ENCODE measurements around the gene IGDCC3.
A peak's percentile ranks its signal among the peaks of the same experiment; 100 is the strongest.

IGDCC3 gene

DNA sequence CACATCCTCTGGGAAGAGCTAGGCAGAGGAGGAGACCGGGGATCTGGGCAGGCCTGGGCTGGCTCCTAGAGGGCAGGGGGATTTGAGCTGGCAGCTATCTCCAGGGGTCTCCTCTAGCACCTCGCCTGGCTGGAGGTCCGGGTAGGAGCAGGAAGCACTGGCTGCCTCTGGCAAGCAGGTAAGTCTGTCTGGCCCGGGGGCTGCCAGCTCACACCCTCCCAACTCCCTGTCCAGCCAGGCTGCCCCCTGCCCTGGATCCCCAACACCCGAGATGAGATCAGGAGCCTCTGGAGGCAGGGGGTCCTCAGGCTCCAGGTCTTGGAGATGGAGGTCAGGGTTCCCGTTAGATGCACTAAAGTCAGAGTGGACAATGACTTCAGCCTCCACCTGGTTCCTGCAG lies 6.2 kb upstream of the IGDCC3 start:
- Histone ChIP-seq H4K8ac (ENCODE audit: low read depth, low read length) (no peak overlapping the region), H3K4me3 (ENCODE audit: low read depth, low read length) (no peak overlapping the region), H3K79me1 (ENCODE audit: low read length) (peaks cover 13% of the 10 kb centered on the region), H2BK5ac (ENCODE audit: low read depth, low read length, poor library complexity) (no peak overlapping the region), H2AFZ (ENCODE audit: insufficient read depth, low read length, poor library complexity) (no peak overlapping the region), H3K79me2 (ENCODE audit: control insufficient read depth, insufficient read depth, low read length, poor library complexity) (peaks cover 5% of the 10 kb centered on the region), H3K4ac (ENCODE audit: low read depth, low read length) (no peak overlapping the region), H2AK5ac (ENCODE audit: low read length) (no peak overlapping the region), H4K12ac (ENCODE audit: low read depth, low read length) (no peak overlapping the region), H3K23ac (ENCODE audit: low read length) (no peak overlapping the region), H3K27ac (ENCODE audit: low read depth, low read length) (no peak overlapping the region), H3K9me3 (ENCODE audit: insufficient read depth, low read depth, low read length) (peaks cover under 1% of the 10 kb centered on the region), H3K18ac (ENCODE audit: low read length) (no peak overlapping the region), H4K91ac (ENCODE audit: low read depth, low read length) (peak overlapping the region; percentile 27), H3K27me3 (ENCODE audit: insufficient read depth, low read length) (no peaks in the 10 kb centered on the region), H2BK120ac (ENCODE audit: insufficient read depth, low read length, poor library complexity) (peak overlapping the region; percentile 4), H3K4me1 (ENCODE audit: control insufficient read depth in 1 of 2, insufficient read depth in 2 of 2, low read length in 2 of 2) (peaks cover 19 to 27% of the 10 kb centered on the region in 2 experiments), H3K4me2 (ENCODE audit: low read length) (no peak overlapping the region), H3K9ac (ENCODE audit: low read length) (no peak overlapping the region), H3K36me3 (ENCODE audit: control insufficient read depth in 1 of 2, insufficient read depth in 2 of 2, low read length in 2 of 2) (no peaks in the 10 kb centered on the region), H2BK12ac (ENCODE audit: low read length) (peak overlapping the region; percentile 56), H3K14ac (ENCODE audit: low read length) (no peak overlapping the region)
- WGBS (ENCODE audit: extremely low coverage, insufficient coverage, insufficient read length), result no CpG with 5 or more reads among the region's 6 CpGs
- no peak for DNase-seq

DNA sequence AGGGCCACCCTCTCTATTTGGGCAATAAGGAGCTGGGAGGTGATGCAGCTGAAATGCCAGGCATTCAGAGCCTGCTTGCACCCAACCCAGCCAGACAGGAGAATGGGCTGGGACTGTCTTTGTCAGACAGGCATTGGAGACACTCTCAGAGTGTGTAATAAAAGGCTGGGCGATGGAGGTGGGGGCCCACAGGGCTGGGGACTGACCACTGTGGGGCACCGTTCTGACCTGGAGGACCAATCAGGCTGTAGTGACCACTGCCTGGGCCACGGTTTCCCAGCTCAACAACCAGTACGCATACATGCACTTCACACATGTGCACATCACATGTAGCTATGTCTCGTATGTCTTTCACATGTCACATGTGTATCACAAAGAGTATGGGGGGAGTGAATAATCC lies 5.7 kb upstream of the IGDCC3 start:
- peaks cover 15% of the 10 kb centered on the region for H3K79me1 ChIP-seq (ENCODE audit: low read length)

DNA sequence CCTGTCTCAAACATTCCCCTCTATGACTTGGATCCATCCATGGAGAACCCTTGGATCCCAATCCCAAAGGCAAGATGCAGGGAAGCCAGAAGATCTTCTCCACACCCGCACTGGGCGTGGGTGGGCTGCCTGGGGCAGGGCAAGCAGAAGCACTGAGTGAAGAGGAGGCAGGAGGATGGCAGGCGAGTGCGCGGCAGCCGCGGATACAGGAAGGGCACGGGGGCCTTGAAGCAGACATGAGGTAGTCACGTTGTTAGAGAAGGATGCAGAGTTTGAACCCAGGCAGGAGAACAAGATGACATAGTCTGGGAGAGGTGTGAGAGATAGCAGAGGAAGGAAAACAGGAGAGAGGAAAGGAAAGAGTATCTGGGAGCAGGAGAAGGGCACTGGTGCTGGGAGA lies 5.1 kb upstream of the IGDCC3 start:
- Histone ChIP-seq H4K91ac (ENCODE audit: low read depth, low read length) (peak overlapping the region; percentile 62), H2AFZ (ENCODE audit: insufficient read depth, low read length, poor library complexity) (no peak overlapping the region), H4K8ac (ENCODE audit: low read depth, low read length) (no peak overlapping the region), H2BK5ac (ENCODE audit: low read depth, low read length, poor library complexity) (peak overlapping the region; percentile 3), H4K12ac (ENCODE audit: low read depth, low read length) (no peak overlapping the region), H3K27me3 (ENCODE audit: insufficient read depth, low read length) (no peaks in the 10 kb centered on the region), H3K18ac (ENCODE audit: low read length) (no peak overlapping the region), H3K14ac (ENCODE audit: low read length) (peak overlapping the region; percentile 5), H3K79me1 (ENCODE audit: low read length) (peaks cover 19% of the 10 kb centered on the region), H3K4me3 (ENCODE audit: low read depth, low read length) (no peak overlapping the region), H3K23ac (ENCODE audit: low read length) (no peak overlapping the region), H3K4me1 (ENCODE audit: control insufficient read depth in 1 of 2, insufficient read depth in 2 of 2, low read length in 2 of 2) (peaks cover 19 to 28% of the 10 kb centered on the region in 2 experiments), H3K79me2 (ENCODE audit: control insufficient read depth, insufficient read depth, low read length, poor library complexity) (peaks cover 7% of the 10 kb centered on the region), H3K9me3 (ENCODE audit: insufficient read depth, low read depth, low read length) (no peaks in the 10 kb centered on the region), H2AK5ac (ENCODE audit: low read length) (peak overlapping the region; percentile 71), H2BK120ac (ENCODE audit: insufficient read depth, low read length, poor library complexity) (no peak overlapping the region), H3K36me3 (ENCODE audit: control insufficient read depth in 1 of 2, insufficient read depth in 2 of 2, low read length in 2 of 2) (no peaks in the 10 kb centered on the region), H3K4me2 (ENCODE audit: low read length) (no peak overlapping the region), H2BK12ac (ENCODE audit: low read length) (peak overlapping the region; percentile 44), H3K9ac (ENCODE audit: low read length) (no peak overlapping the region), H3K4ac (ENCODE audit: low read depth, low read length) (no peak overlapping the region), H3K27ac (ENCODE audit: low read depth, low read length) (no peak overlapping the region)
- DNase-seq, result no peak
- no CpG with 5 or more reads among the region's 9 CpGs for WGBS (ENCODE audit: extremely low coverage, insufficient coverage, insufficient read length)

More for the DNA sequence above, 5.7 kb upstream of the IGDCC3 start:
- Histone ChIP-seq H3K18ac (ENCODE audit: low read length) (no peak overlapping the region), H3K4me3 (ENCODE audit: low read depth, low read length) (no peak overlapping the region), H4K12ac (ENCODE audit: low read depth, low read length) (no peak overlapping the region), H3K27ac (ENCODE audit: low read depth, low read length) (no peak overlapping the region), H3K36me3 (ENCODE audit: control insufficient read depth in 1 of 2, insufficient read depth in 2 of 2, low read length in 2 of 2) (no peaks in the 10 kb centered on the region), H2BK120ac (ENCODE audit: insufficient read depth, low read length, poor library complexity) (no peak overlapping the region), H2BK5ac (ENCODE audit: low read depth, low read length, poor library complexity) (no peak overlapping the region), H3K27me3 (ENCODE audit: insufficient read depth, low read length) (no peaks in the 10 kb centered on the region), H2BK12ac (ENCODE audit: low read length) (peak overlapping the region; percentile 14), H3K79me2 (ENCODE audit: control insufficient read depth, insufficient read depth, low read length, poor library complexity) (peaks cover 5% of the 10 kb centered on the region), H3K4me1 (ENCODE audit: control insufficient read depth in 1 of 2, insufficient read depth in 2 of 2, low read length in 2 of 2) (peaks cover 19 to 28% of the 10 kb centered on the region in 2 experiments), H2AK5ac (ENCODE audit: low read length) (no peak overlapping the region), H3K23ac (ENCODE audit: low read length) (no peak overlapping the region), H3K9me3 (ENCODE audit: insufficient read depth, low read depth, low read length) (no peaks in the 10 kb centered on the region), H3K14ac (ENCODE audit: low read length) (no peak overlapping the region), H4K8ac (ENCODE audit: low read depth, low read length) (no peak overlapping the region), H3K9ac (ENCODE audit: low read length) (no peak overlapping the region), H2AFZ (ENCODE audit: insufficient read depth, low read length, poor library complexity) (no peak overlapping the region), H3K4me2 (ENCODE audit: low read length) (no peak overlapping the region), H3K4ac (ENCODE audit: low read depth, low read length) (no peak overlapping the region), H4K91ac (ENCODE audit: low read depth, low read length) (no peak overlapping the region)
- DNase-seq, result no peak
- WGBS (ENCODE audit: extremely low coverage, insufficient coverage, insufficient read length), result no CpG with 5 or more reads among the region's 5 CpGs

DNA sequence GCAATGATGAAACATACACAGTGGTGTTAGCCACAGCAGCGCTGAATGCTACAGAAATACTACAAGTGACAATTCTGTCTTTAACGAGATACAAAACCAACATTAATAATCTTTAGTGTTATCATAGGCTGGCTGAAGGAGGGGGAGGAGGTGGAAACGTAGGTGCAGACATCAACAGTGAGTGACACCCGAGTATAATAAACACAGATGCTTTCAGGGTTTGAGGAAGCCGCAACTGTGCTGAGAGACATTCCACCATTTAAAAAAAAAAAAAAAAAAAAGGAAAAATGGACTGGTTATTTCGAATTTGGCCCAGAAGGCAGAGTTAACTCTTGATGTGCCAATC lies 4.3 kb upstream of the IGDCC3 start:
- Histone ChIP-seq H3K79me1 (ENCODE audit: low read length) (peaks cover 25% of the 10 kb centered on the region), H3K4ac (ENCODE audit: low read depth, low read length) (no peak overlapping the region), H3K4me1 (ENCODE audit: control insufficient read depth in 1 of 2, insufficient read depth in 2 of 2, low read length in 2 of 2) (peaks cover 19 to 28% of the 10 kb centered on the region in 2 experiments), H3K79me2 (ENCODE audit: control insufficient read depth, insufficient read depth, low read length, poor library complexity) (peaks cover 12% of the 10 kb centered on the region), H3K27ac (ENCODE audit: low read depth, low read length) (no peak overlapping the region), H3K36me3 (ENCODE audit: control insufficient read depth in 1 of 2, insufficient read depth in 2 of 2, low read length in 2 of 2) (no peaks in the 10 kb centered on the region), H3K9me3 (ENCODE audit: insufficient read depth, low read depth, low read length) (no peaks in the 10 kb centered on the region), H3K14ac (ENCODE audit: low read length) (no peak overlapping the region), H3K9ac (ENCODE audit: low read length) (no peak overlapping the region), H3K18ac (ENCODE audit: low read length) (no peak overlapping the region), H4K91ac (ENCODE audit: low read depth, low read length) (no peak overlapping the region), H4K8ac (ENCODE audit: low read depth, low read length) (no peak overlapping the region), H3K27me3 (ENCODE audit: insufficient read depth, low read length) (no peaks in the 10 kb centered on the region), H4K12ac (ENCODE audit: low read depth, low read length) (no peak overlapping the region), H3K4me3 (ENCODE audit: low read depth, low read length) (no peak overlapping the region), H3K4me2 (ENCODE audit: low read length) (no peak overlapping the region), H2AK5ac (ENCODE audit: low read length) (no peak overlapping the region), H2BK12ac (ENCODE audit: low read length) (no peak overlapping the region), H2BK120ac (ENCODE audit: insufficient read depth, low read length, poor library complexity) (no peak overlapping the region), H3K23ac (ENCODE audit: low read length) (no peak overlapping the region), H2BK5ac (ENCODE audit: low read depth, low read length, poor library complexity) (no peak overlapping the region), H2AFZ (ENCODE audit: insufficient read depth, low read length, poor library complexity) (no peak overlapping the region)
- WGBS (ENCODE audit: extremely low coverage, insufficient coverage, insufficient read length), result no CpG with 5 or more reads among the region's 6 CpGs
- DNase-seq, result no peak

Measured in trophoblast cell (in vitro differentiated cells and primary cell).